ENCODE data around the gene SFT2D2. TPM values are rescaled to one million over a fixed set of nuclear protein-coding genes. Genes with fewer than 3 reads are reported as not detected.
A peak's percentile ranks its signal among the peaks of the same experiment; 100 is the strongest.

Gene SFT2D2
- total RNA-seq, 1 experiment from 2014 or later: 59.3 TPM

DNA sequence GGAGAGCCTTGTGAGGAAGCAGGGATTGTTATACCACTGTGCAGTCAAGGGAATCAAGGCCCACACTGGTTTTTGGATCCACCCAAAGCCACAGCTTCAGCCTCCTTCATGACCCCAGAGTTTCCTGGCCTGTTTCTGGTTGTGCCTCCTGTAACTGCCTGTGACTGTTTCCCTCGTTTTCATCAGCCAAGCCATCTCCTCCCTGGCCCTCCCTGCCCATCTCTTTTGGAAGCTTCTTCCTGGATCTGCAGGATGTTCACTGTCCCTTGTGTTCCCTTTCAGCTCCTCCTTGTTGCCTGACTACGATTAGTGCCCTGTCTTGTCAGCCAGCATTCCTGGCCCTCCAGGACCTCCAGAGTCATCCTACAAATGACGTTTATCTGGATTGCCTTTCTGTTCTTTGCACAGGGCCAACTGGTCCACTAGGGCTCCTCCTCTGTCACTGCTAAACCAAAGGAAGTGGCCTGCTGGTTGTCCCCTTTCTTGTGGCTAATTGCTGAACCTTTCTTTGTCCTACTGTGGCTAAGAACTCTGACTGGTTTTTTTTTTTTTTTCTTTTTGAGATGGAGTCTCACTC lies 17.9 kb downstream of the SFT2D2 start:
- 0 out of 2 replicates have a peak, but pooled peaks cover 6% of the 10 kb centered on the region for H3K4me1 ChIP-seq
- peaks cover 3% of the 10 kb centered on the region for H3K36me3 ChIP-seq (ENCODE audit: control insufficient read depth, insufficient read depth, low read length)
- Mint-ChIP-seq H3K9me3 (ENCODE audit: unreplicated experiment) (no peaks in the 10 kb centered on the region), H3K36me3 (ENCODE audit: insufficient read depth, unreplicated experiment) (peaks cover 88% of the 10 kb centered on the region), H3K27ac (ENCODE audit: unreplicated experiment) (peak overlapping the region; percentile 40), H3K4me3 (ENCODE audit: unreplicated experiment) (no peak overlapping the region), H3K4me1 (ENCODE audit: low read depth, unreplicated experiment) (no peaks in the 10 kb centered on the region), H3K27me3 (ENCODE audit: insufficient read depth, unreplicated experiment) (no peaks in the 10 kb centered on the region)
- no peak overlapping the region for H3K4me3 ChIP-seq (ENCODE audit: low read depth, low read length)
- ChIA-PET POLR2A (no interaction called here), CTCF (no interaction called here)
- BruUV-seq (replicated peaks): no TSS peak
- peak in 1 of 2 experiments; percentile 38 for DNase-seq
- TF ChIP-seq, protein P1, sequence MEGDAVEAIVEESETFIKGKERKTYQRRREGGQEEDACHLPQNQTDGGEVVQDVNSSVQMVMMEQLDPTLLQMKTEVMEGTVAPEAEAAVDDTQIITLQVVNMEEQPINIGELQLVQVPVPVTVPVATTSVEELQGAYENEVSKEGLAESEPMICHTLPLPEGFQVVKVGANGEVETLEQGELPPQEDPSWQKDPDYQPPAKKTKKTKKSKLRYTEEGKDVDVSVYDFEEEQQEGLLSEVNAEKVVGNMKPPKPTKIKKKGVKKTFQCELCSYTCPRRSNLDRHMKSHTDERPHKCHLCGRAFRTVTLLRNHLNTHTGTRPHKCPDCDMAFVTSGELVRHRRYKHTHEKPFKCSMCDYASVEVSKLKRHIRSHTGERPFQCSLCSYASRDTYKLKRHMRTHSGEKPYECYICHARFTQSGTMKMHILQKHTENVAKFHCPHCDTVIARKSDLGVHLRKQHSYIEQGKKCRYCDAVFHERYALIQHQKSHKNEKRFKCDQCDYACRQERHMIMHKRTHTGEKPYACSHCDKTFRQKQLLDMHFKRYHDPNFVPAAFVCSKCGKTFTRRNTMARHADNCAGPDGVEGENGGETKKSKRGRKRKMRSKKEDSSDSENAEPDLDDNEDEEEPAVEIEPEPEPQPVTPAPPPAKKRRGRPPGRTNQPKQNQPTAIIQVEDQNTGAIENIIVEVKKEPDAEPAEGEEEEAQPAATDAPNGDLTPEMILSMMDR (IDR thresholded peaks at IDR 0.05; ENCODE audit: insufficient read depth in 1 of 2, low read depth in 1 of 2, low read length in 1 of 2, severe bottlenecking in 1 of 2, unreplicated experiment in 1 of 2): no peak
- intact Hi-C loops (cut with micrococcal nuclease; ENCODE audit: unreplicated experiment): no loop called here
- no peaks in the 10 kb centered on the region for H3K9me3 ChIP-seq
- H3K27me3 ChIP-seq (replicated peaks; ENCODE audit: control insufficient read depth, insufficient read depth, low read length): no peaks in the 10 kb centered on the region

DNA sequence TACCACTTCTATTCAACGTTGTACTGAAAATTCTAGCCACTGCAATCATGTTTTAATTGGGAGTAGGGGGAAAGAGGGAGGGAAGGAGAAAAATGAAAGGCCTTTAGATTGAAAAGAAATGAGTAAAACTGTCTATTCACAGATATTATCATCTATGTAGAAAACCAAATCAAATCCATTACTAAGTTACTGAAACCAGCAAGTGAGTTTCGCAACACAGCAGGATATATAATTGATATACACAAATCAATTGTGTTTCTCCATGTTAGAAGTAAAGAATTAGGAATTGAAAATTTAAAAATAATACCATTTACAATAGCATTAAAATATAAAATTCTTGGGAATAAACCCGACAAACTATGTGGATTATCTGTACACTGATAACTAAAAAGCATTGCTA lies 19.2 kb downstream of the SFT2D2 start:
- H3K4me1 ChIP-seq: 0 out of 2 replicates have a peak, but pooled peaks cover 6% of the 10 kb centered on the region
- Mint-ChIP-seq H3K27ac (ENCODE audit: unreplicated experiment) (no peak overlapping the region), H3K4me3 (ENCODE audit: unreplicated experiment) (no peak overlapping the region), H3K4me1 (ENCODE audit: low read depth, unreplicated experiment) (no peaks in the 10 kb centered on the region), H3K36me3 (ENCODE audit: insufficient read depth, unreplicated experiment) (peaks cover 83% of the 10 kb centered on the region), H3K9me3 (ENCODE audit: unreplicated experiment) (no peaks in the 10 kb centered on the region), H3K27me3 (ENCODE audit: insufficient read depth, unreplicated experiment) (no peaks in the 10 kb centered on the region)
- ChIA-PET CTCF (no interaction called here), POLR2A (no interaction called here)
- peaks cover 3% of the 10 kb centered on the region for H3K36me3 ChIP-seq (ENCODE audit: control insufficient read depth, insufficient read depth, low read length)
- H3K27me3 ChIP-seq (replicated peaks; ENCODE audit: control insufficient read depth, insufficient read depth, low read length): no peaks in the 10 kb centered on the region
- H3K9me3 ChIP-seq: no peaks in the 10 kb centered on the region
- TF ChIP-seq, protein P1 (IDR thresholded peaks at IDR 0.05; ENCODE audit: insufficient read depth in 1 of 2, low read depth in 1 of 2, low read length in 1 of 2, severe bottlenecking in 1 of 2, unreplicated experiment in 1 of 2): no peak
- BruUV-seq (replicated peaks): TSS peak; percentile 22
- intact Hi-C loops (cut with micrococcal nuclease; ENCODE audit: unreplicated experiment): no loop called here
- no peak for DNase-seq
- H3K4me3 ChIP-seq (ENCODE audit: low read depth, low read length): no peak overlapping the region

DNA sequence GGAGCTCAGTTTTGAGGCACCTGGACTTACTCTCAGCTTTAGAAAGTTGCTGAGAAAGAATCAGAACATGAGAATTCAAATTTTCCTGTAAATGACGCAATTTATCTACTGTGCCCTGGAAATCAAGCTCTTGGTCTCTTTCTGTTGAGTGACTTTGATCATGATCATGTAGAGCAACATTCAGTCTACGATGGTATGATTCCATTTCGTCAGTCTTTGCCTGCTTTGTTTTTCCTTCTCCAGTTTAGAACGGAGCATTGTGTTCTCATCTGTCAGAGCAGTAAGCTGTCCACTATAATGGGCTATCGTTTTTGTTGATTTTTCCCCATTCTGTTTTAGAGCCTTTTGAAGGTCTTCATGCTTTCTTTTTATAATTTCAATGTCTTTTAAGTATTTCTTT lies 20.7 kb downstream of the SFT2D2 start:
- Histone ChIP-seq H3K9me3 (no peaks in the 10 kb centered on the region), H3K27me3 (replicated peaks; ENCODE audit: control insufficient read depth, insufficient read depth, low read length) (no peaks in the 10 kb centered on the region), H3K4me1 (0 out of 2 replicates have a peak, but pooled peaks cover 6% of the 10 kb centered on the region), H3K36me3 (ENCODE audit: control insufficient read depth, insufficient read depth, low read length) (peaks cover 3% of the 10 kb centered on the region), H3K4me3 (ENCODE audit: low read depth, low read length) (no peak overlapping the region)
- no peaks in the 10 kb centered on the region for H3K9me3 Mint-ChIP-seq (ENCODE audit: unreplicated experiment)
- H3K36me3 Mint-ChIP-seq (ENCODE audit: insufficient read depth, unreplicated experiment): peaks cover 85% of the 10 kb centered on the region
- DNase-seq: no peak
- no peaks in the 10 kb centered on the region for H3K27me3 Mint-ChIP-seq (ENCODE audit: insufficient read depth, unreplicated experiment)
- TF ChIP-seq, protein P1 (IDR thresholded peaks at IDR 0.05; ENCODE audit: insufficient read depth in 1 of 2, low read depth in 1 of 2, low read length in 1 of 2, severe bottlenecking in 1 of 2, unreplicated experiment in 1 of 2): no peak
- BruUV-seq (replicated peaks): no TSS peak
- ChIA-PET CTCF (no interaction called here), POLR2A (no interaction called here)
- no peaks in the 10 kb centered on the region for H3K4me1 Mint-ChIP-seq (ENCODE audit: low read depth, unreplicated experiment)
- H3K27ac Mint-ChIP-seq (ENCODE audit: unreplicated experiment): no peak overlapping the region
- no peak overlapping the region for H3K4me3 Mint-ChIP-seq (ENCODE audit: unreplicated experiment)
- intact Hi-C loops (cut with micrococcal nuclease; ENCODE audit: unreplicated experiment): no loop called here

Data from Caco-2 (cell line).